Mesothelial cell of epicardium (in vitro differentiated cells): ENCODE measurements around the gene DGUOK. TPM values are rescaled to one million over a fixed set of nuclear protein-coding genes. Genes with fewer than 3 reads are reported as not detected.
"Not testable (repeated sequence)": the region's sequence is repeated elsewhere in the genome, so short reads cannot be mapped to it uniquely, and the experiment has no call there.

Source experiments
- DNase-seq, 2 experiments: peaks; one replicate each; pipeline ENCODE4 v3.0.0; 2021; ENCODE audit warnings: low spot score in 2 of 2; ENCODE audit not compliant: unreplicated experiment in 2 of 2
- H3K27ac Mint-ChIP-seq: 2 replicates; pipeline ENCODE4 v1.8.0; 2021; ENCODE audit warnings: mixed read lengths
- H3K27me3 Mint-ChIP-seq: 2 replicates; pipeline ENCODE4 v1.8.0; 2021; ENCODE audit warnings: low read depth, mixed read lengths
- H3K36me3 Mint-ChIP-seq: 2 replicates; pipeline ENCODE4 v1.8.0; 2021; ENCODE audit warnings: mixed read lengths
- H3K4me1 Mint-ChIP-seq: 2 replicates; pipeline ENCODE4 v1.8.0; 2021; ENCODE audit warnings: mixed read lengths
- H3K4me3 Mint-ChIP-seq: 2 replicates; pipeline ENCODE4 v1.8.0; 2021; ENCODE audit warnings: mild to moderate bottlenecking, moderate library complexity, mixed read lengths
- H3K9me3 Mint-ChIP-seq: 2 replicates; pipeline ENCODE4 v1.8.0; 2021; ENCODE audit warnings: mixed read lengths
- CTCF ChIP-seq: fragments of 200-600 bp; sonication (generic); IDR thresholded peaks from one replicate; pipeline ENCODE4 v1.5.0; 2021; ENCODE audit warnings: antibody characterized with exemption; ENCODE audit not compliant: unreplicated experiment
- total RNA-seq: library from RNA; stranded (reverse); gene quantifications from 3 replicates; pipeline ENCODE4 v1.2.1, GENCODE V29; 2021

The DGUOK gene
- total RNA-seq, 1 donor from 2014 or later = 69.5 TPM

GRCh38 chr2:73937103-73937885 is 10.6 kb downstream of the DGUOK start:
- Mint-ChIP-seq H3K4me1 (no peaks in the 10 kb centered on the region), H3K36me3 (peaks cover 6% of the 10 kb centered on the region), H3K4me3 (no peak overlapping the region), H3K27me3 (no peaks in the 10 kb centered on the region), H3K9me3 (no peaks in the 10 kb centered on the region), H3K27ac (no peak overlapping the region)
- TF ChIP-seq CTCF = no peak
- no peak for DNase-seq

GRCh38 chr2:73937899-73938298 is 11.2 kb downstream of the DGUOK start:
- Mint-ChIP-seq H3K9me3 (no peaks in the 10 kb centered on the region), H3K27ac (no peak overlapping the region), H3K4me3 (no peak overlapping the region), H3K4me1 (no peaks in the 10 kb centered on the region), H3K27me3 (no peaks in the 10 kb centered on the region), H3K36me3 (peaks cover 7% of the 10 kb centered on the region)
- TF ChIP-seq CTCF = no peak
- no peak for DNase-seq

GRCh38 chr2:73938718-73939352 is 12.2 kb downstream of the DGUOK start:
- Mint-ChIP-seq H3K4me1 (no peaks in the 10 kb centered on the region), H3K9me3 (no peaks in the 10 kb centered on the region), H3K36me3 (peaks cover 7% of the 10 kb centered on the region), H3K27me3 (no peaks in the 10 kb centered on the region), H3K27ac (peak overlapping the region; percentile 62), H3K4me3 (no peak overlapping the region)
- no peak for TF ChIP-seq CTCF
- no peak for DNase-seq

GRCh38 chr2:73939419-73939818 is 12.7 kb downstream of the DGUOK start:
- Mint-ChIP-seq H3K4me1 (no peaks in the 10 kb centered on the region), H3K4me3 (no peak overlapping the region)
- no peak for DNase-seq

GRCh38 chr2:73940066-73940465 is 13.4 kb downstream of the DGUOK start:
- H3K36me3 Mint-ChIP-seq = peaks cover 11% of the 10 kb centered on the region
- not testable (repeated sequence) for H3K27me3 Mint-ChIP-seq, H3K9me3 Mint-ChIP-seq, H3K4me1 Mint-ChIP-seq, H3K27ac Mint-ChIP-seq, H3K4me3 Mint-ChIP-seq, DNase-seq

More at GRCh38 chr2:73939419-73939818, 12.7 kb downstream of the DGUOK start:
- H3K27me3 Mint-ChIP-seq = no peaks in the 10 kb centered on the region
- TF ChIP-seq CTCF = no peak
- no peak overlapping the region for H3K27ac Mint-ChIP-seq
- H3K36me3 Mint-ChIP-seq = peaks cover 7% of the 10 kb centered on the region
- H3K9me3 Mint-ChIP-seq = no peaks in the 10 kb centered on the region

- H3K9me3 Mint-ChIP-seq = no peaks in the 10 kb centered on the region
- no peaks in the 10 kb centered on the region for H3K27me3 Mint-ChIP-seq
- TF ChIP-seq CTCF = no peak
- no peaks in the 10 kb centered on the region for H3K4me1 Mint-ChIP-seq
- H3K36me3 Mint-ChIP-seq = peaks cover 14% of the 10 kb centered on the region
- H3K27ac Mint-ChIP-seq = no peak overlapping the region
- DNase-seq = no peak
- no peak overlapping the region for H3K4me3 Mint-ChIP-seq
These were observed 16.0 kb downstream of the DGUOK start for GRCh38 chr2:73942664-73943063.
